Adrenal gland (tissue), 12 donors: ENCODE measurements around the gene ITIH4. TPM values are rescaled to one million over a fixed set of nuclear protein-coding genes. Genes with fewer than 3 reads are reported as not detected.

Experiments
- DNase-seq, 7 donors: peaks; one replicate each; pipeline ENCODE4 v3.0.0-alpha.2; 2019 to 2020
- H3K27ac ChIP-seq, 5 donors: fragments of 200-600 bp; sonication (generic) in 4 of 5; 1 replicate in 3 of 5; 2 replicates in 2 of 5; pipeline versions ENCODE4 v1.5.1 to v1.8.0; 2016 to 2020; ENCODE audit warnings: mild to moderate bottlenecking in 1 of 5
- H3K27me3 ChIP-seq: fragments of 200-600 bp; 2 replicates; pipeline ENCODE4 v1.8.0; 2021
- H3K36me3 ChIP-seq, 2 donors: fragments of 200-600 bp; replicated peaks in 1 of 2; 1 replicate in 1 of 2; 2 replicates in 1 of 2; pipeline versions ENCODE4 v1.5.1 to v1.8.0; 2018 to 2022
- H3K4me1 ChIP-seq, 2 donors: fragments of 200-600 bp; replicated peaks in 1 of 2; 1 replicate in 1 of 2; 2 replicates in 1 of 2; pipeline versions ENCODE4 v1.5.1 to v1.8.0; 2018 to 2021
- H3K4me3 ChIP-seq, 4 donors: fragments of 200-600 bp; sonication (generic) in 3 of 4; one replicate each; pipeline ENCODE4 v1.5.1; 2016 to 2018
- H3K9me3 ChIP-seq, 3 donors: fragments of 200-600 bp; sonication (generic) in 1 of 3; replicated peaks in 1 of 3; 1 replicate in 2 of 3; 2 replicates in 1 of 3; pipeline versions ENCODE4 v1.5.1 to v1.8.0; 2016 to 2021
- POLR2A ChIP-seq, 2 donors: fragments of 450-650 bp; IDR thresholded peaks; one replicate each; pipeline ENCODE4 v1.6.1; 2017; ENCODE audit warnings: antibody characterized with exemption in 2 of 2, mild to moderate bottlenecking in 2 of 2, moderate library complexity in 1 of 2
- whole genome bisulfite sequencing, 4 donors: extraction: QIAGEN DNeasy Blood & Tissue Kit in 2 of 4; methylation state at CpG; one replicate each; pipeline versions ENCODE4 v1.1.5 to v1.1.7; 2013 to 2017; 5-methylcytosine and 5-hydroxymethylcytosine counted together
- intact Hi-C, 2 donors: fragments of 100-400 bp; cut with DNase I; formaldehyde crosslinking; loops; one replicate each; pipeline versions ENCODE4 v1.14.1 to v1.15.0; 2022 to 2023
- polyA plus RNA-seq, 3 donors: library from polyadenylated mRNA; stranded (reverse); fragments of 200-250 nt in 2 of 3; fragments of 350-450 nt in 1 of 3; fragmentation: Illumina TruSeq in 1 of 3; extraction: RNeasy Lipid Tissue Mini Kit (QIAGEN cat#74804) in 1 of 3; gene quantifications; one replicate each; pipeline ENCODE4 v1.2.3, GENCODE V29; 2013 to 2014
- total RNA-seq, 9 donors: library from RNA; depleted of rRNA in 4 of 9; stranded (reverse); fragments of >200 nt in 4 of 9; fragments of 120-200 nt in 1 of 9; fragmentation: NEBNext Ultra II Directional in 1 of 9; extraction: Animal tissue kit (Norgen Biotek cat#: 25700) in 1 of 9; gene quantifications; one replicate each; pipeline versions ENCODE4 v1.1.0 to v1.2.4, GENCODE V29; 2013 to 2023
- TF ChIP-seq, protein P1 (sequence below), 6 experiments: fragments of 450-650 bp in 4 of 6; fragments of 200-600 bp in 2 of 6; sonication (generic) in 1 of 6; IDR thresholded peaks; 1 replicate in 5 of 6; 2 replicates in 1 of 6; pipeline versions ENCODE4 v1.5.1 to v1.8.0; 2016 to 2021; ENCODE audit warnings: antibody characterized with exemption in 6 of 6, mild to moderate bottlenecking in 2 of 6, moderate library complexity in 1 of 6
- donor health status: healthy with polysubstance abuse.
- donor health status: Bipolar disorder and iron deficiency.
- donor health status: DM: yes; HTN: yes; CAD: no.
- donor health status: DM: no; HTN: no; CAD: no.
- donor health status: DM: no; HTN: no; CAD: no.
- donor health status: DM: yes; HTN: yes; CAD: no.

ITIH4 gene
- total and polyA plus RNA-seq, 12 donors, result 6.4 to 221 (median 45.5) TPM

DNA sequence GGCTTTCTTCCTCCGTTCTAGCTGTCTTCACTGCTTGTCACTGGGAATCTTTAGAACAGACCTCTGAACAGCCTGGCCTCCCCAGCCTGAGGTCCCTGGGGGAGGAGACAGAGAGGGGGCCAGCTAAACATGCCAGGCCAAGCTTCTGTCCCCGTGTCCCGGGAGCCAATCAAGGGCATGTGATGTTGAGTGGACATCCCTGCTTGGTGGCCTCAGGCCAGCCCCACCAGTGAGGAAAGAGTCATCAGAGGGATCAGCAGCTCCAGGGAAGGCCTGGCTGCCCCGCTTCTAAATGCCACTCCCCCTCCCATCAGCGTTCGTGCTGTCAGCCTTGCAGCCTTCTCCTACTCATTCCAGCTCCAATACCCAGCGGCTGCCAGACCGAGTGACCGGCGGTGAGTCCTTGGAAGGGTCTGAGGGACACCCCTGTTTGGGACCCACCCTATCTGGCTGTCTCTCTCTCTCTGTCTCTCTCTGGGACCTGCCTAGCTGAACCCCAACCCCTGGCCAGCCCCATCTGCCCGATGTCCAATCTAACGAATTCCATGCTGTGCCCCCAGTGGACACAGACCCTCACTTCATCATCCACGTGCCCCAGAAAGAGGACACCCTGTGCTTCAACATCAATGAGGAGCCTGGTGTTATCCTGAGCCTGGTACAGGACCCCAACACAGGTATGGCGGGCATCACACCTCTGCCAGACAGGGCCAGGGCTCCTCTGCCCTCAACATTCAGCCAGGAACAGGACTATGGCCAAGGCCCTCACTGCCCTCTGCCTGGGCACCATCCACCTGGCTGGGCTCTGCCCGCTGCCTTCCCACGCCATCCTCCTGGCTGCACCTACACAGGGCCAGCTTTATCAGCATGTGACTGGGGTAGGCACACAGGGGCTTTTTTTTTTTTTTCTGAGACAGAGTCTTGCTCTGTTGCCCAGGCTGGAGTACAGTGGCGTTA is 42.5 kb downstream of the ITIH4 start:
- peak in 6 of 7 donors; percentile 35 to 73 (median 56) for DNase-seq
- H3K27me3 ChIP-seq, result no peaks in the 10 kb centered on the region
- H3K36me3 ChIP-seq, result no peaks in the 10 kb centered on the region
- intact Hi-C loops, result no loop called here
- no peaks in the 10 kb centered on the region for H3K9me3 ChIP-seq
- TF ChIP-seq, protein P1, sequence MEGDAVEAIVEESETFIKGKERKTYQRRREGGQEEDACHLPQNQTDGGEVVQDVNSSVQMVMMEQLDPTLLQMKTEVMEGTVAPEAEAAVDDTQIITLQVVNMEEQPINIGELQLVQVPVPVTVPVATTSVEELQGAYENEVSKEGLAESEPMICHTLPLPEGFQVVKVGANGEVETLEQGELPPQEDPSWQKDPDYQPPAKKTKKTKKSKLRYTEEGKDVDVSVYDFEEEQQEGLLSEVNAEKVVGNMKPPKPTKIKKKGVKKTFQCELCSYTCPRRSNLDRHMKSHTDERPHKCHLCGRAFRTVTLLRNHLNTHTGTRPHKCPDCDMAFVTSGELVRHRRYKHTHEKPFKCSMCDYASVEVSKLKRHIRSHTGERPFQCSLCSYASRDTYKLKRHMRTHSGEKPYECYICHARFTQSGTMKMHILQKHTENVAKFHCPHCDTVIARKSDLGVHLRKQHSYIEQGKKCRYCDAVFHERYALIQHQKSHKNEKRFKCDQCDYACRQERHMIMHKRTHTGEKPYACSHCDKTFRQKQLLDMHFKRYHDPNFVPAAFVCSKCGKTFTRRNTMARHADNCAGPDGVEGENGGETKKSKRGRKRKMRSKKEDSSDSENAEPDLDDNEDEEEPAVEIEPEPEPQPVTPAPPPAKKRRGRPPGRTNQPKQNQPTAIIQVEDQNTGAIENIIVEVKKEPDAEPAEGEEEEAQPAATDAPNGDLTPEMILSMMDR (IDR thresholded peaks at IDR 0.05), result no peak
- no peak for TF ChIP-seq POLR2A (IDR thresholded peaks at IDR 0.05)
- H3K4me3 ChIP-seq, result no peak overlapping the region
- H3K4me1 ChIP-seq, result no peaks in the 10 kb centered on the region
- no peak overlapping the region for H3K27ac ChIP-seq
- WGBS, 4 donors, result 34 to 78% (median 61%) methylated on average over 11 to 17 of the region's 17 CpGs

DNA sequence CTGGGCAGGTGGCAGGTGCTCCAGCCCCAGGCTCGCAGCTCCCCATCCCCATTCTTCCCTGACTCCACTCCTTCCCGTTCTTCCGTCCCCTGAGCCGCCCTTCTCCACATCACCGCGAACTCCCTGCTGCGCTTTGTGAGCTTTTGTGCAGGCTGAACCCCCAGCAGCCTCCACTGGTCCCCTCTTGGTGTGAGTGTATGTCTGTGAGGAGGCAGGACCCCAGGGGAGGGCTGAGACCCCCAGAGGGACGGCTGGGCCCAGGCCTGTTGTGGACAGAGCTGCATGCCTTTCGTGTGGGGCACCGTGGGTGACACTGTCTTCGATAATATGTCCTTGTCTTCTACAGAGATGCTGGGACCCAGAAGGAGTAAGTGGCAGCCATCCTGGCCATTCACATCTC is 43.2 kb downstream of the ITIH4 start:
- Histone ChIP-seq H3K36me3 (no peaks in the 10 kb centered on the region), H3K4me3 (no peak overlapping the region), H3K4me1 (no peaks in the 10 kb centered on the region), H3K9me3 (no peaks in the 10 kb centered on the region), H3K27me3 (no peaks in the 10 kb centered on the region), H3K27ac (no peak overlapping the region)
- DNase-seq, result no peak
- TF ChIP-seq, protein P1 (IDR thresholded peaks at IDR 0.05), result no peak
- TF ChIP-seq POLR2A (IDR thresholded peaks at IDR 0.05), result no peak
- WGBS, 4 donors, result 88 to 92% (median 89%) methylated on average over 9 to 11 of the region's 11 CpGs
- intact Hi-C loops, result no loop called here

DNA sequence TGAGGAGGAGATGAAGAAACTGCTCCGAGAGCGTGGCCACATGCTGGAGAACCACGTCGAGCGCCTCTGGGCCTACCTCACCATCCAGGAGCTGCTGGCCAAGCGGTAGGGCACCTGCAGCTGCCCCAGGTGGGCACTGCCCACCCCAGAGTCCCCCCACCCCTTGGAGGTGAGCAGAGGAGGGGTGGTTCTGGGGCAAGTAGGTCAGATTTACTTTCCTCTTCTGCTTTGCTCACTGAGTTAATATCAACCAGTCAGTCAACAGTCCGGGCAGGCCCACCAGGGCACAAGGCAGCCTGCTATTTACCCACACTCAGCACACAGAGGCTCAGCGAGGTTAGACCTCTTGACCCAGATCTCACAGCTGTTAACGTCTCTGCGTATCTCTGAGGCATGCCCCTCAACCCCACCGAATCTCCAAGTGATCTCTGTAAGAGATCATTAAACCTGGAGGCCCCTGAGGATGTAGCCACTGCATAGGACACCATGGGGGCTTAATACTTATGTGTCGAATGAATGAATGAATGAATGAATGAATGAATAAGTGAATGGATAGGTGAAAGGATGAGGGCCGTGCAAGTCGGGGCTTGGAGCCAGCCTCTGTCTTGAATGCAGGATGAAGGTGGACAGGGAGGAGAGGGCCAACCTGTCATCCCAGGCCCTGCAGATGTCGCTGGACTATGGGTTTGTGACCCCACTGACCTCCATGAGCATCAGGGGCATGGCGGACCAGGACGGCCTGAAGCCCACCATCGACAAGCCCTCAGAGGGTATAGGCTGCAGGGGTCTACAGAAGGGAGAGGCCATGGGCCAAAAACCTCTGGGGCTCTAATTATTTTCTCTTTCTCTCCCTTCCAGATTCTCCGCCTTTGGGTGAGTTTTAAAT is 43.9 kb downstream of the ITIH4 start:
- Histone ChIP-seq H3K36me3 (no peaks in the 10 kb centered on the region), H3K4me1 (no peaks in the 10 kb centered on the region), H3K27me3 (no peaks in the 10 kb centered on the region), H3K27ac (no peak overlapping the region), H3K9me3 (no peaks in the 10 kb centered on the region), H3K4me3 (no peak overlapping the region)
- no peak for DNase-seq
- WGBS, 4 donors, result 85 to 88% (median 87%) methylated on average over 12 to 19 of the region's 19 CpGs
- intact Hi-C loops, result no loop called here
- TF ChIP-seq POLR2A (IDR thresholded peaks at IDR 0.05), result no peak
- TF ChIP-seq, protein P1 (IDR thresholded peaks at IDR 0.05), result no peak
